ENCODE measurements around the gene EPS8.

The EPS8 gene

DNA sequence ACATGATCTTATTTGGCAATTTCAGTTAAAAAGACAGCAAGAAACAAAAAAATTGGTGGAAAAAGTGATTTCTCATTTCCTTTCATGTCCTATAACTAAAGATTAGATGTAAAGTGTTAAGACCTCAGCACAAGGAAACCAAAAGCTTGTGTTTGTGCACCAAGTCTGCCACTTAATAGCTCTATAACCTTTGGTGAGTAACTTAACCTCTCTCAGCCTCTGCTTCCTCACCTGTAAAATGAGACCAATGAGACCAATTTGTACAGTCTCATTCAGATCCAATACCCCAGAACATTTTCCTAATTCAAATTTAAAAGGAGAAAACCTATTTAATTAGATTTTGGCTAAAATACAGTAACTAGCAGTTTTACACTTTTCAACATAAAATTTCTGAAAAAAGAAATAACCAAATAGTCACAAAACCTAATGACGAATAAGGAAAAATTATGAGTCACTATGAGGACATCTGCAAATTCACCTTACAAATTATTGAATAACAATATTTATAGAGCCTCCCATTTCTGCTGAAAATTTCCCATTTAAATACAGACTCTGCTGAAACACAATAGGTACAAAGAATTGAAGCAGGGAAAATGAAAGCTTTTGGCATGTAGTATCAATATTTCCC lies 71.1 kb downstream of the EPS8 start:
- no peak for DNase-seq (ENCODE audit: low spot score)

DNA sequence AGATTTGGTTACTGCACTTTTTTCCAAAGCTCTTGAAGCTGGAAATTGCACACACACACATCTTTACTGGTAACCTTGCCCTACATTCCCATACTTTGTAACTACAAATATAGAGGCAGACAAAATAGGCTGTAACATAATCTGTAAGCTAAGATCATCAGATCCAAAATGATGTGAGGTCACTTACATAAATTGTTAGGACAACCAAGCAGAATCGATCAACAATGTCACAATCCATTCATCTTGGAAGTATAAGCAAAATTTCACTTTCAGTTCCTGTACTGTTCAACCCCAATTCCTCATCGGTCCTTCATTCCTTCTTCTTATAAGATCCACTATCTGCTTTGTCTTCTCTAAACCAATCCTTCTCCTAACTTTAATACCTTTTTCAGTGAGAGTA lies 72.6 kb downstream of the EPS8 start:
- no peak for DNase-seq (ENCODE audit: low spot score)

DNA sequence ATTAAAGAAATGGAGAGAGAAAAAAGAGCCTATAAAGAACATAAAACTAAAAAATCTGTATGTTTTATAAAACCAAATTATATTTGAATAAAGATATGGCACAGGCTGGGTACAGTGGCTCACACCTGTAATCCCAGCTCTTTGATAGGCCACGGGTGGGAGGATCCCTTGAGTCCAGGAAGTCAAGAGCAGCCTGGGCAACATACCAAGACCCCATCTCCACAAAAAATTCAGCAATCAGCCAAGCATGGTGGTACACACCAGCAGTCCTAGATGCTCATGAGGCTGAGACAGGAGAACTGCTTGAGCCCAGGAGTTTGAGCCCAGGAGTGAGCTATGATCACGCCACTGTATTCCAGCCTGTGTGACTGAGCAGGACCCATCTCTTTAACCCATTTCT lies 74.9 kb downstream of the EPS8 start:
- DNase-seq (ENCODE audit: low spot score), result no peak

DNA sequence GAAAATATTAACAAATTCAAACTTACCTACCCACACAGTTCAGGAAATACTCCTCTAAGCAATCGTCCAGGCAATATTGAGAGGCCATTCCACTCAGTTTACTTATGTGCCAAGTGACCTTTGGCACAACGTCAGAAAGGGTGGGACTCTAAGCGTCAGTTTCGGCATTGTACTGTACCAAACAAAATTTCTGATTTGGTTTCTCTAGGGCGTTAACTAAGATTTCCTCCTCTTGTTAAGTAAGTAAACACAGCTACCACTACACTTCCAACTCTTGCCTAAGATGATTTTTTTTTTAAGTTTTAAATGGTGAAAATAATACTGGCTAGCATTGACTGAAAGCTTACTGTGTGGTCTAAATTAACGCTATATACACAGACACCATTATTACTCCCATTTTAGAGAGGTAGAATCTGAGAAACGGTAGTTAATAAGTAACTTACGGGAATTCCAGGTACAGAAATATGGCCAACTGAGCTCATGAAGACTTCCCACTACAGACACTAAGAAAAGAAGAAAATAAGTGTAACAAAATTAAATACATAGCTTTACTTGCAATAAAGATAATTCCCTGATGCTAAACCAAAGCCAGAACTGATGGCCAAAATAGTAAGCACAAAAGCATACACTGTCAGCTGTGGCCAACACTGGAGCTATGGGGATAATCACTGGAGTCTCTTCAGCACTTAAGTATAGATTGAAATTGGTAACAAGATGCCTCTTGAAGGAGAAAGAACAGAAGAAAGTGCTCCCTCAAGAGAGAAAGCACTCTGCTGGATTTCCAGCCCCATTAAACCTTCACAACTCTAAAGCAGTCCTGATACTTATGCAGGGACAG lies 76.1 kb downstream of the EPS8 start:
- DNase-seq (ENCODE audit: low spot score), result no peak

DNA sequence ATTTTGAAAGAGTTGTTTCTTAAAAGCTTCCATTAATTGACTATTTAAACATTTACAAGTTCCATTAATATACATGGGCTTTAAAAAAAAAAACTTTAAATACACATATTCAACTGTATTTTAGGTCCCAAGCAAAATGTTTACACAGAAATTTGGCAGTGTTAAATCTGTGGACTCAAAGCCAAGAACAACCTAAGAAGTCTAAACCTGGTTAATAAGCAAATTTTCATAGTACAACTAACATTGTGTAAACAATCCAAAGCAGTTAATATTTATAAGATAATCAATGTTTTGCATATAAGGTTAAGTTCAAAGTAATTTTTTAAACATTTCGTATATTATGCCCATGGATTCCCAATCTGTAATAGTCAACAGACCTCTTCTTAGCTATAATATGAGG lies 77.0 kb downstream of the EPS8 start:
- DNase-seq (ENCODE audit: low spot score), result no peak

DNA sequence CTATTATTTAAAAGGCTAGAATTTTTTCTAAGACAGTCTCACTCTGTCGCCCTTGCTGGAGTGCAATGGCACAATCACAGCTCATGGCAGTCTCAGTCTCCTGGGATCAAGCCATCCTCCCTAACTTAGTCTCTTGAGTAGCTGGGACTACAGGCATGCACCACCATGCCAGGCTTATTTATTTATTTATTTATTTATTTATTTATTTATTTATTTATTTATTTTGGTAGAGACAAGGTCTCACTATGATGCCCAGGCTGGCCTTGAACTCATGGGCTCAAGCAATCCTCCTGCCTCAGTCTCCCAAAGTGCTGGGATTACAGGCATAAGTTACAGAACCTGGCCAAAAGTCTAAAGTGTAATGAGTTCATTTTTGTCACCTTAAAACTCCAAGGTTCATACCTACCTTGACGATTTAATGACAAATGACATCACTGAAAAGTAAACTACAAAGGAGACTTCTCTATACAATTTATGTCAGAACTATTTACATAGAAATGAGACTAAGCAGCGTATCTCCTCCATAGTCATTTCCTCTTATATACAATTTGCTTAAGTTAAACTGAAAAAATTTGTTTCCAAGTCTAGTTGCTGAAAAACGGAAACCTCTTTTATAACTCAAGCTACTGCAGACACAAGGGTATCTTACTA lies 78.2 kb downstream of the EPS8 start:
- DNase-seq (ENCODE audit: low spot score), result no peak

DNA sequence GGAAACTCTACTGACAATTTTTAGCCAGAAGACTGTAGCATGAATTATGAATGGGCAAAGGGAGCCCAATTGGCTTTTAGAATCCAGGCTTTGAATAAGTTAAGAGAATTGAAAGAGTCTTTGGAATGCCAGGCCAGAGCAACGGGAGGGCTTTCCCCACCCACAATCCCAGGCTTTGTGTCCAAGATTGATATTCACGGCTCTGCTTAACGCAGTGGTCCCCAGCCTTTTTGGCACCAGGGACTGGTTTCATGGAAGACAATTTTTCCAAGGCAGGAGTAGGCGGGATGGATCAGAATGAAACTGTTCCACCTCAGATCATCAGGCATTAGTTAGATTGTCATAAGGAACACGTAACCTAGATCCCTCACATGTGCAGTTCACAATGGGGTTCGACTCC lies 79.6 kb downstream of the EPS8 start:
- DNase-seq (ENCODE audit: low spot score), result no peak

DNA sequence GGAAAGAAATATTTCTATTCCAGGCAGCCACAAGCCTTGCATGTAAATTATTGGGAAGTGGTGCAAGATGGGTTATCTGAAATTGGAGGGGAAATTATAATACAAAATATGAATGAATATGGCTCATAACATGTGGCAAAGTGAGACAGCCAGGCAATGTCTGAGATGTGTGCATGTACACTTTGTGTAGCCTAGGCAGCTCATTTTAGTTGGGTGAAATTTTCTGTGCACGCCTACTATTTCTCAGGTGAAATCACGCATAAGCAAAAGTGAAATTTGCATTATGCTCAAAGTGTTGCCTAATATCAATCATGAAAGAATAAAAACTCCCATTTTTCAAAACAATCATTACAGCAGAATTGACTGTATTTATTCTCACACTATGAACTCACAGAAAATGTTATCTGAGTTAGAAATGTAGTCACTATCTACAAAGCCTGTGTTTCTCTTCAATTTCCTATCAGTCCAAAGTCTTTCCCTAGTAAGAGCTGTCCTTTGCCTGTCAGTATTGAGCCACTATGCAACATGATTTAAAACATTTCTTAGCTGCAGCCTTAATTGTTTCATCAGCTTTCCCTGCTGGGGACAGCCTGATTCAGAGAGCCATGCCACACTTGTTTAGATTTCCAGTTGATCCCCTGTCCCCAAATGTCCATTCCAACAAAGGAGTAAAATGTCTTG lies 80.7 kb downstream of the EPS8 start:
- no peak for DNase-seq (ENCODE audit: low spot score)

DNA sequence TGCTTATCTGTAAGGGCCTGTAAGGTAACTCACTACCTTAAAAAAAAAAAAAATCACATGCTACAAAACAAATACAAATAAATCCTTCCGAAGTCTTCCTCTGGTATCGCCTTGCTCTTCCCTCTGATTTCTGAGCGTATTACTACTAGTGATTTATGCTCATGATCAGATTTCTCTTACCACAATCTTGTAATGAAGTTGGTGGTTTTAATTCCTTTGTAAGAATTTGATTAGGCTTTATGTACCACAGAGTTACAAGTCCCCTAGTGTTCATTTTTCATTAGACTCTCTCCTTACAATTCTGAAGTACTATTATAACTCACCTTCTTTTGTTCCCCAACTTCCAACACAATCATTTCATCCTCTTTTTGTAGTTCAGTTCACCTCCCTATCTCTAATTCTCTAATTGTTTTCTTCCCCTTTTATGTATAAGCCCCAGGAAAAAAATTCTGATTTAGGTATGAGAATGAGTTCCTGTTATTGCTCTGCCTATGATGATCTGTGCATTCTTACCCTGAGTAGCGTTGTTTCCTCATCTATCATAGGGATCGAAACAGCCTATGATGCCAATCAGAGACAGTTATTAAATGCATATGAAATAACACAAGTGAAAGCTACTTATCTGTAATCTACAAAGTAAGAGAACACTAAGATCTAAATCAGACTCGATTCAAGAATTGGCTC lies 81.5 kb downstream of the EPS8 start:
- no peak for DNase-seq (ENCODE audit: low spot score)

DNA sequence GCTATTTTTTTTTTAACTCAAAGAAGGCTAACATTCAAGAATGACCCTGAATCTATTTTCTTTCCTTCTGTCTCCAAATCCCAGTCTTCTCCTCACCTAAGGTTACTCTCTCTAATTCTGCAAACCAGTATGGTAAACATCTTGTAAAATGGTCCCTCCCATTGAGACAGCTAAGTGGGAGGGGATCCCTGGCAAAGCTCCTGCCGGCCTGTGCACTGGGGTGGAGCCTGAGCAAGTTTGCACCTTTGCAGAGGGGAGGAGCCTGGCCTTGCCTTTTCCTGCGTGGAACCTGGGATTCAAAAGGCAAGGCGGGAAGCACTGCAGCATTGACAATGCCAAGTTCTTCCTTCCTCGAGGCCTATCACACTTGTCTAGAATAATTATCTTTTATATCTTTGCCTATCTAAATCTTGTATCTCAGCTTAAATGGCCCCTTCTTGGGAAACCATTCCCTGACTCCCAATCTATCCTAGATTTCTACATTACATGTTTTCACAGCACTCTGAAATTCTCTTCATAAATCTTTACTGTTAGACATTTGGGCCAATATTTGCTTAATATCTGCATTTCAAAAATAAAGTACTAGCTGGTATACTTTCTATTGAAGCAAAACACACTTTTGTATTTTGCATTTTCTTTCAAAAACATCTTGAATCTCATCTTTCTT lies 83.0 kb downstream of the EPS8 start:
- DNase-seq (ENCODE audit: low spot score), result no peak

DNA sequence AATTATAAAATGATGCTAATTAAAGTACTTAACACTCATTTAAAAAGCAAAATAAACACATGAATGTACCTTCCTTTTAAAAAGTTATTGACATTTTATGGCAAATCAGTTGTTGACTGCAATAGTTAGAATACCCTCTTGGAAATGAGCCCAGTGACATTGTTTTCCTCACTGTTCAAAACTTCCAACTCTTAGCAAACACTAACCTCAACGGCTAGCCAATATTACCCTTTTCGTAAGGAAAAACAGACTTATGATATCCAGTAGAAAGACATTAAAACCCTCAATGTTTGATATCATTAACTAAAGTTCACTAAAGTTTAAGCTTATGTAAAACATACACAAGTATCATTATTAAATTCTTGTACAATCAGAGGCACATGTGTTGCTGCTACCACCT lies 83.6 kb downstream of the EPS8 start:
- no peak for DNase-seq (ENCODE audit: low spot score)

DNA sequence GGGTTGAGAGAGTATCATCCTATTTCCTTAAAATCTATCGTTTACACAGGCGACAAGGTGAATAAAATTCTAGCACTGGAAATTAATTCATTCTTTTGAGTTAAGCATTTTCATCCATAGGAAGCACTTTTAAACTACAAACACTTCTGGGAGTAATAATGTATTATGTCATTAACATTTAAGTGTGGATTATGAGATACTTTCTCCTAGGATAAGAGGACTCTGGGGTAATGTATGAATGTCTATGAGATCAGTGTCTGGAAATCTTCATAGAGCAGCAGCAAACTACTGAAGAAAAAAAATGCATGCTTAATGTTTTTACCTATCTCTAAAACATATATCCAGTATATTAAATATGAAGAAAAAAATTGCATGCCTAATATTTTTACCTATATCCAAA lies 86.9 kb downstream of the EPS8 start:
- no peak for DNase-seq (ENCODE audit: low spot score)

DNA sequence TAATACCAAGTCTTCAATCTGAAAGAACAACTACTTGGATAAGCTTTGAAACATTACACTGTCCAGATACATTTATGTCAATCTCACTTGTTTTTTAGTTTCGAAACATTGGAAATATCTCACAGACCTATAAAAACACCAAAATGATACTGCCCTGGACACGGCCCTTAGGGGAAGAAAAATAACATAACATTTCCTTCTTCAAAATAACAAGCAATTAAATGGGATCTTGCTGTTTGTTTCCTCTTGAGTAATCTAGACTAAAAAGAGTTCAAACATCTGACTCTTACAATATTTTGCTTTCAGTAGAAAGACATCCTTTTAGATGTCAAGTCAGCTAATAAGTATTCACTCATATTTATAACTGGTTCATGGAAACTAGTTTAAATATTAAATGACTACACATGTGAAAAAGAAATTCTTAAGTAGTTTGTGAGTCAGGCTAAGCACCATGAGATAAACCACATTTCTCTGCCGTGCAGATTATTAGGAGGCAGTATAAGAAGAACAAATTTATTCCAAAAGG lies 87.5 kb downstream of the EPS8 start:
- DNase-seq (ENCODE audit: low spot score), result no peak

DNA sequence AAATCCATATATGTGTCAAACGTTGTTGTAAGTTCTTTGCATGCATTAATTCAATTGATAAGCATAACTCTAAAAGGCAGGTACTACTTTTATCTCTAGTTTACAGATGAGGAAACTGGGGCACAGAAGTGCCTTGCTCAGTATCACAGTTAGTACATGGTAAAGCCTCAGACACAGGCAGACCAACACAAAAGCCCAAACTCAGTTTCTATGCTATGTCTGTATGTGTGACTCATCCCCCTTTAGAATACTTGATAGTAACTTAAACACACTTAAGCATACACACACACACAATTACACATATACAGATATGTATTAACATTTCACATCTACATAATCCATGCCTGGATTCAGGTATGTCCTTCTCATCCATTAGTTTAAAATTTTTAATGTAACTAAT lies 88.0 kb downstream of the EPS8 start:
- peak; percentile 17 for DNase-seq (ENCODE audit: low spot score)

DNA sequence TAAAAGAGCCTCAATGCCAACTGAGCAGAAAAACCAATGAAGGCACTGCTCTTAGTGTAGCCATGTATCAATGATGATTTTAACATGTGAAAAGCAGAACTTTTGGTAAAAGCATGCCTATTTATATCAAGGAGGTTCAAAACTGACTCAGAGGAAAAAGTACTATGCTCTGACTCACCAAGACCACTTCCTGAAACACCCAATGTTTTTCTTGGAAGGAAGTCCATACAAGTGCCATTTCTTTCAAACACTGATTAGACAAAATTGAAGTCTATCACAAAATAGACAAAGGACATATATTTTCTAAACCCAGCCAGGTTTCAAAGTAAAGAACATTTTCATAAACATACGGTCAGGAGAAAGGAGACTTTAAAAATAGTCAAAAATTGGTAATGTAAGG lies 88.6 kb downstream of the EPS8 start:
- DNase-seq (ENCODE audit: low spot score), result no peak

DNA sequence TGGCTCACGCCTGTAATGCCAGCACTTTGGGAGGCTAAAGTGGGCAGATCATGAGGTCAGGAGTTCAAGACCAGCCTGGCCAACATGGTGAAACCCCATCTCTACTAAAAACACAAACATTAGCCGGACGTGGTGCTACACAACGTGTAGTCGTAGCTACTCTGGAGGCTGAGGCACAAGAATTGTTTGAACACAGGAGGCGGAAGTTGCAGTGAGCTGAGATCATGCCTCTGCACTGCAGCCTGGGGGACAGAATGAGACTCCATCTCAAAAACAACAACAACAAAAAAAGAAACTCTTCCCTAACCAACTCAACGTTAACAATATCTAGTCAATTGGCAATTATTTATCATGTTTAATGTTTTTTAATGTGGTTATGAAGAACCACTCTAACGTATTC lies 89.3 kb downstream of the EPS8 start:
- no peak for DNase-seq (ENCODE audit: low spot score)

DNA sequence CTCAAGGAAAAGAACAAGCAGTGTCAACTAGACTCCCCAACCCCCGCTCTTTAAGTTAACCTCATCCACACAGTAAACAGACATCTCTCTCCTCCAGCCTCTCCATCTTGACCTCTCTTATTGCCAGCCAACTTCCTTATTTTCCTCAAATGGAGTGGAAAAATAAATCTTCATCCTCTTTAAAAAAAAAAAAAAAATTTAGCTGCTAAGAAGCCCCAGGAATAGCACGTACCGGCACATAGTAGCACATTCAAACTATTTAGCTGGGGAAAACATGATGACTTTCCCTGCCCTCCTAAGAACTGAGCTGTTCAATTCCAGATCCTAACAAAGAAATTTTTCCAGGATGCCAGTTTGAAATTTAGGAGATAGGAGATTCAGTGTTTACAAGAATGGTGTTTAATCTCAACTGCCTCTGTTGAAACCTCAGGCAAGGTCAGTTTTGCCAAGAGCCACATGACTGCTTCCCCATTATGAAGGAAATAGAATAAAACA lies 90.8 kb downstream of the EPS8 start:
- no peak for DNase-seq (ENCODE audit: low spot score)

DNA sequence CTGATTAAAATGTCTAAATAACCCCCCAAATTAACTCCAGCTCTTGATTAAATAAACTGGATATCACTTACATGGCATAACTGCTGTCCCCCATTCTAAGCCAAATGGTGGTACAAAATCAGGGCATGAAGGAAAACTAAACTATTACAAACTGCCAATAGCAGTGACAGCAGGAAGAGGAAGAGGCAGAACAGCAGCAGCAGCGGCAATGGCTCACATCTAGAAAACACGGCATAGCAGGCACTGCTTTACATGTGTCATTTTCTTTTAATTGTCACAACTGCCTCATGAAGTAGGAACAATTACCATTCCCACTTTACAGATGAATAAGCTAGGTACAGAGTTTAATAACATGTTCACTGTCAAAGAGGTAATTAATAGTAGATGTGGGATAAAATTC lies 92.0 kb downstream of the EPS8 start:
- DNase-seq (ENCODE audit: low spot score), result no peak

DNA sequence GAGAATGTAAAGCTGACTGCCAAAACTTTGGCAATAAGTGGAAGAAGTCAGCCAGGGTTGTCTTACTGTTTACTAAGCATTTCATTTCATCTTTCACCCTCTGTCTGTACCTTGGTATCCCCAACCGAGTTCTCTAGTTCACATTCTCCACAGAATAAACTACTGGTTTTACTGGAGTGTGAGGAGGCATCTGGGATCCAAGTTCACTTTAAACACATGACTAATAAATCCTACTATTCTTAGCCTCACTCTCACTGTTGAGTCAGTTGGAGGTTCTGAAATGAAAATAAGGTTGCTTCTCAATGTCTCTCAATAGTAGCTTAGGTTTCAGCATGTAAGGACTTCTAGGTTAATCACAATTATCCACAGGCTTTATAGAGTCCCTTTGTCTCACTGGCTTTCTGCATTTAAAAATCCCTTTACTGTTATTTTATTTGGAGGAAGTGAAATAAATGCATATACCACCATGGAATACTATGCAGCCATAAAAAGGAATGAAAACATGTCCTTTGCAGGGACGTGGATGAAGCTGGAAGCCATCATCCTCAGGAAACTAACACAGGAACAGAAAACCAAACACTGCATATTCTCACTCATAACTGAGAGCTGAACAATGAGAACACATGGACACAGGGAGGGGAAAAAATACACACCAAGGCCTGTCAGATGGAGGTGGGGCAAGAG lies 95.8 kb downstream of the EPS8 start:
- no peak for DNase-seq (ENCODE audit: low spot score)

DNA sequence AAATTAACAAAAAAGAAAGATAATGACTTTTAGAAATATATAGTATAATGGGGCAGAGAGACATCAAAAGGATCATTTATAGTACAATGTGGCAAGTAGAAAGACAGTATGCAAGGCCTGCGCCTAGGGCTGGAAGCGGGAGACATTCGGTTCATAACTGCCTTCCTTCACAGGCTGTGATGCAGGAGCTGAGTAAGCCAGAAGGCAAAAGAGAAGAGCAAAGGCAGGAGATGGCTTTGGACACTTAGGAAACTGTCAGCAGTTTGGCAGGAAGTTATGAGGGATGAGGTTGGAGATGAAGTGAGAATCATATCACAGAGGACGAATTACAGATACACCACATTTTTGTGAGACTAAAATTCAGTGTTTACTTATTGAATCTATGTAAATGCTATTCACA lies 97.8 kb downstream of the EPS8 start:
- no peak for DNase-seq (ENCODE audit: low spot score)

DNA sequence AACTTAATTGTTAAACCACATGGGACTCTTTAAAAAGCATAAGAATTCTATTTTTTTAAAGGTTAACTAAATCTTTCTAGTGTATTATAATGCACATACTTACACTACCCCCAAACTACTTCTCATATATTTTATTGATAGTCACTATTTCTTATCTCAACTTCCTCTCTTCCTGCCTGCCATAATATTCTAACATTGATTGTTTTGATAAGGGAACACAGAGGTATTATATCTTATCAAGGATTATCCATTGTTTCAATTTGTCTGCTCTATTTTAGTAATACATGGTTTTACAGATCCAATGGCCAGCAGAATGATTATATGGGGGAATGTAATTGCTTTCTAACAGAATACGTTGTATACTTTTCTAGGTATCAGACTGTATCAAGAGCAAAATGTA lies 98.9 kb downstream of the EPS8 start:
- no peak for DNase-seq (ENCODE audit: low spot score)
